NT2/D1 (cell line): ENCODE data around the gene PRKAR1A.

Experiments
- DNase-seq: peaks from one replicate; pipeline ENCODE4 v3.0.0-alpha.2; 2011; ENCODE audit warnings: low read depth, low spot score
- H3K27me3 ChIP-seq: 2 replicates; pipeline ENCODE4 v1.6.0; 2011; ENCODE audit warnings: mild to moderate bottlenecking; ENCODE audit not compliant: insufficient read length, insufficient read depth
- H3K36me3 ChIP-seq: 2 replicates; pipeline ENCODE4 v1.6.1; 2011; ENCODE audit warnings: mild to moderate bottlenecking, low read length, mixed read lengths; ENCODE audit not compliant: insufficient read depth, insufficient read length
- H3K4me1 ChIP-seq: 2 replicates; pipeline ENCODE4 v1.5.1; 2011; ENCODE audit not compliant: insufficient read depth, insufficient read length
- H3K4me3 ChIP-seq: 2 replicates; pipeline ENCODE4 v1.5.1; 2011; ENCODE audit warnings: low read depth; ENCODE audit not compliant: insufficient read length
- H3K9ac ChIP-seq: 2 replicates; pipeline ENCODE4 v1.6.0; 2011; ENCODE audit warnings: low read depth; ENCODE audit not compliant: insufficient read length
- H3K9me3 ChIP-seq: 2 replicates; pipeline ENCODE4 v1.5.1; 2011; ENCODE audit warnings: mild to moderate bottlenecking, low read length; ENCODE audit not compliant: insufficient read depth
- SUZ12 ChIP-seq: IDR thresholded peaks from 2 replicates; pipeline ENCODE4 v1.6.1; 2011; ENCODE audit not compliant: insufficient read length, insufficient read depth; ENCODE audit errors: extremely low read depth
- YY1 ChIP-seq: IDR thresholded peaks from 2 replicates; pipeline ENCODE4 v1.6.1; 2011; ENCODE audit not compliant: insufficient read length, insufficient read depth
- ZNF274 ChIP-seq: IDR thresholded peaks from 2 replicates; pipeline ENCODE4 v1.6.1; 2011; ENCODE audit warnings: mild to moderate bottlenecking, low read depth, low read length

The PRKAR1A gene

DNA sequence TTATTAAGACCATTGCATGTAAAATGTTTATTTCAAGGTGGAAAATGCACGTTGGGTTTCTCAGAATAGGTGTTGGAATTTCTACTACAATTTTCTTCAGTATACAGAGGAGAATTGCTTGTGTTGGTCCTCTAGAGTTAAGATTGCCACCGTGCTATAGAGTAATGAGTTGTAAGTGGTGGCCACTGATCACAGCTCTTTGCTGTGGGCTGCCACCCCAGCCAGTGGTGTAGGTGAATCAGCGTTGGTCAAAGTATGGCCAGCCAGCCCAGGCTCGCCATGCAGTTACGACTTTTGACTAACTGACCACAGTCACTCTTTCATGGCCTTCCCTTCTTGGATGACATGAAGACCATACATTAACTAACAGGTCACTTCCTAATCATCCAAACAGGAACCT lies 12.6 kb upstream of the PRKAR1A start:
- Histone ChIP-seq H3K36me3 (no peaks in the 10 kb centered on the region), H3K27me3 (no peaks in the 10 kb centered on the region), H3K4me1 (no peaks in the 10 kb centered on the region), H3K9ac (no peak overlapping the region), H3K4me3 (no peak overlapping the region), H3K9me3 (no peaks in the 10 kb centered on the region)
- DNase-seq, result no peak
- TF ChIP-seq YY1, result no peak
- TF ChIP-seq ZNF274, result no peak
- TF ChIP-seq SUZ12, result no peak

- H3K36me3 ChIP-seq, result no peaks in the 10 kb centered on the region
- H3K9me3 ChIP-seq, result no peaks in the 10 kb centered on the region
- H3K4me1 ChIP-seq, result no peaks in the 10 kb centered on the region
- no peak for DNase-seq
- TF ChIP-seq SUZ12 (no peak), ZNF274 (no peak), YY1 (no peak)
- no peak overlapping the region for H3K9ac ChIP-seq
- no peak overlapping the region for H3K4me3 ChIP-seq
- no peaks in the 10 kb centered on the region for H3K27me3 ChIP-seq
Measured at GRCh38 chr17:68501074-68501473, 11.2 kb upstream of the PRKAR1A start.

- no peak for TF ChIP-seq SUZ12
- no peaks in the 10 kb centered on the region for H3K27me3 ChIP-seq
- no peak overlapping the region for H3K9ac ChIP-seq
- H3K9me3 ChIP-seq, result no peaks in the 10 kb centered on the region
- no peaks in the 10 kb centered on the region for H3K36me3 ChIP-seq
- DNase-seq, result no peak
- H3K4me1 ChIP-seq, result peaks cover 2% of the 10 kb centered on the region
- H3K4me3 ChIP-seq, result no peak overlapping the region
Measured at GRCh38 chr17:68505951-68506350, 6.3 kb upstream of the PRKAR1A start.

- peaks cover 2% of the 10 kb centered on the region for H3K4me1 ChIP-seq
- no peaks in the 10 kb centered on the region for H3K36me3 ChIP-seq
- H3K9ac ChIP-seq, result no peak overlapping the region
- no peak overlapping the region for H3K4me3 ChIP-seq
- TF ChIP-seq SUZ12 (no peak), YY1 (no peak), ZNF274 (no peak)
- no peak for DNase-seq
- no peaks in the 10 kb centered on the region for H3K9me3 ChIP-seq
- H3K27me3 ChIP-seq, result no peaks in the 10 kb centered on the region
Measured at GRCh38 chr17:68507576-68507975, 4.7 kb upstream of the PRKAR1A start.

GRCh38 chr17:68509141-68510057 lies 2.8 kb upstream of the PRKAR1A start:
- H3K9ac ChIP-seq, result no peak overlapping the region
- no peak for TF ChIP-seq ZNF274
- H3K9me3 ChIP-seq, result no peaks in the 10 kb centered on the region
- no peak for DNase-seq
- no peaks in the 10 kb centered on the region for H3K27me3 ChIP-seq
- no peaks in the 10 kb centered on the region for H3K36me3 ChIP-seq
- H3K4me1 ChIP-seq, result peaks cover 2% of the 10 kb centered on the region
- no peak overlapping the region for H3K4me3 ChIP-seq

GRCh38 chr17:68511254-68511670 lies 968 bp upstream of the PRKAR1A start:
- peaks cover 2% of the 10 kb centered on the region for H3K4me1 ChIP-seq
- TF ChIP-seq ZNF274, result no peak
- no peak for TF ChIP-seq SUZ12
- TF ChIP-seq YY1, result no peak
- H3K4me3 ChIP-seq, result peak overlapping the region; percentile 93
- H3K27me3 ChIP-seq, result no peaks in the 10 kb centered on the region
- H3K9me3 ChIP-seq, result peaks cover 15% of the 10 kb centered on the region
- H3K36me3 ChIP-seq, result peaks cover 17% of the 10 kb centered on the region
- H3K9ac ChIP-seq, result peak overlapping the region; percentile 98
- DNase-seq, result no peak

DNA sequence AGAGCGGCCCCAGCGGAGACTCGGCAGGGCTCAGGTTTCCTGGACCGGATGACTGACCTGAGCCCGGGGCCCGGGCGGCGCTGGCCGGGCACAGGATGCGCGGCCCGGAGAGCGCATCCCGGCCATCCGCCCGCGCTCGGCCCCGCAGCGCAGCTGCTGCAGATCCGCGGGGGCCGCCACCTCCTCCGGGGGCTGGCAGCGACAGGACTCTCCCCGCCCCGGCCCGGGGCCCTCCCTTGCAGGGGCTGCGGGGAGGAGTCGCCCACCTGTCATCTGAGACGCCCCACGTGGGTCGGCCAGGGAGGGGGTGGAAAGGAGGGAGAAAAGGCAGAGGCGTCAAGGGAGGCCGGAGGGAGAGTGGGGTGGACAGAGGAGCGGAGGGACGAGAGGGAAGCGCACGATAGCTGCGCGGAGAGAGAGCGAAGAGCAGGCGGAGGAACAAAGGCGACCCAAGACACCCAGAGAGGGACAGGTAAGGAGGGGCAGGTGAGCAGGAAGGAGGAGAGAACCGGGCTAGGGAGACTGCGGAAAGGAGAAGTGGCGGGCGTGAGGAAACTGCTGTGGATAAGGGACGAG lies 471 bp upstream of the PRKAR1A start:
- peaks cover 20% of the 10 kb centered on the region for H3K9me3 ChIP-seq
- peak; percentile 33 for DNase-seq
- peak overlapping the region; percentile 93 for H3K4me3 ChIP-seq
- peaks cover 22% of the 10 kb centered on the region for H3K36me3 ChIP-seq
- H3K9ac ChIP-seq, result peak overlapping the region; percentile 98
- H3K4me1 ChIP-seq, result peaks cover 2% of the 10 kb centered on the region
- TF ChIP-seq SUZ12 (no peak), ZNF274 (no peak)
- no peaks in the 10 kb centered on the region for H3K27me3 ChIP-seq
